Measurements from ENCODE around the gene PPP2R5E.

GRCh38 chr14:63322472-63322871 lies 220.7 kb downstream of the PPP2R5E start:
- TF ChIP-seq, protein P1, sequence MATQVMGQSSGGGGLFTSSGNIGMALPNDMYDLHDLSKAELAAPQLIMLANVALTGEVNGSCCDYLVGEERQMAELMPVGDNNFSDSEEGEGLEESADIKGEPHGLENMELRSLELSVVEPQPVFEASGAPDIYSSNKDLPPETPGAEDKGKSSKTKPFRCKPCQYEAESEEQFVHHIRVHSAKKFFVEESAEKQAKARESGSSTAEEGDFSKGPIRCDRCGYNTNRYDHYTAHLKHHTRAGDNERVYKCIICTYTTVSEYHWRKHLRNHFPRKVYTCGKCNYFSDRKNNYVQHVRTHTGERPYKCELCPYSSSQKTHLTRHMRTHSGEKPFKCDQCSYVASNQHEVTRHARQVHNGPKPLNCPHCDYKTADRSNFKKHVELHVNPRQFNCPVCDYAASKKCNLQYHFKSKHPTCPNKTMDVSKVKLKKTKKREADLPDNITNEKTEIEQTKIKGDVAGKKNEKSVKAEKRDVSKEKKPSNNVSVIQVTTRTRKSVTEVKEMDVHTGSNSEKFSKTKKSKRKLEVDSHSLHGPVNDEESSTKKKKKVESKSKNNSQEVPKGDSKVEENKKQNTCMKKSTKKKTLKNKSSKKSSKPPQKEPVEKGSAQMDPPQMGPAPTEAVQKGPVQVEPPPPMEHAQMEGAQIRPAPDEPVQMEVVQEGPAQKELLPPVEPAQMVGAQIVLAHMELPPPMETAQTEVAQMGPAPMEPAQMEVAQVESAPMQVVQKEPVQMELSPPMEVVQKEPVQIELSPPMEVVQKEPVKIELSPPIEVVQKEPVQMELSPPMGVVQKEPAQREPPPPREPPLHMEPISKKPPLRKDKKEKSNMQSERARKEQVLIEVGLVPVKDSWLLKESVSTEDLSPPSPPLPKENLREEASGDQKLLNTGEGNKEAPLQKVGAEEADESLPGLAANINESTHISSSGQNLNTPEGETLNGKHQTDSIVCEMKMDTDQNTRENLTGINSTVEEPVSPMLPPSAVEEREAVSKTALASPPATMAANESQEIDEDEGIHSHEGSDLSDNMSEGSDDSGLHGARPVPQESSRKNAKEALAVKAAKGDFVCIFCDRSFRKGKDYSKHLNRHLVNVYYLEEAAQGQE (IDR thresholded peaks at IDR 0.05; ENCODE audit: insufficient read depth in 1 of 2, low read depth in 2 of 2, low read length in 1 of 2) = no peak
- TF ChIP-seq, protein P2, sequence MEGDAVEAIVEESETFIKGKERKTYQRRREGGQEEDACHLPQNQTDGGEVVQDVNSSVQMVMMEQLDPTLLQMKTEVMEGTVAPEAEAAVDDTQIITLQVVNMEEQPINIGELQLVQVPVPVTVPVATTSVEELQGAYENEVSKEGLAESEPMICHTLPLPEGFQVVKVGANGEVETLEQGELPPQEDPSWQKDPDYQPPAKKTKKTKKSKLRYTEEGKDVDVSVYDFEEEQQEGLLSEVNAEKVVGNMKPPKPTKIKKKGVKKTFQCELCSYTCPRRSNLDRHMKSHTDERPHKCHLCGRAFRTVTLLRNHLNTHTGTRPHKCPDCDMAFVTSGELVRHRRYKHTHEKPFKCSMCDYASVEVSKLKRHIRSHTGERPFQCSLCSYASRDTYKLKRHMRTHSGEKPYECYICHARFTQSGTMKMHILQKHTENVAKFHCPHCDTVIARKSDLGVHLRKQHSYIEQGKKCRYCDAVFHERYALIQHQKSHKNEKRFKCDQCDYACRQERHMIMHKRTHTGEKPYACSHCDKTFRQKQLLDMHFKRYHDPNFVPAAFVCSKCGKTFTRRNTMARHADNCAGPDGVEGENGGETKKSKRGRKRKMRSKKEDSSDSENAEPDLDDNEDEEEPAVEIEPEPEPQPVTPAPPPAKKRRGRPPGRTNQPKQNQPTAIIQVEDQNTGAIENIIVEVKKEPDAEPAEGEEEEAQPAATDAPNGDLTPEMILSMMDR (IDR thresholded peaks at IDR 0.05) = no peak
- TF ChIP-seq SIN3A (IDR thresholded peaks at IDR 0.05; ENCODE audit: borderline replicate concordance, insufficient read depth, low read depth, low read length) = no peak
